Stimulated activated CD8-positive, alpha-beta memory T cell treated with anti-CD3 and anti-CD28 coated beads, Interleukin-7, amount 100 ng/mL, for 4 hours (primary cell): ENCODE measurements around the gene C7orf33.
"Not testable (repeated sequence)": the region's sequence is repeated elsewhere in the genome, so short reads cannot be mapped to it uniquely, and the experiment has no call there.

ENCODE experiments used
- DNase-seq, 2 donors: peaks; one replicate each; pipeline ENCODE4 v3.0.0-alpha.2; 2020; ENCODE audit warnings: low read depth in 2 of 2

Gene C7orf33

GRCh38 chr7:148590471-148590870, at the start of gene C7orf33:
TSS of gene C7orf33 (plus strand) at chr7:148590766. CDS start at chr7:148590926, 160 bp downstream.
- no peak for DNase-seq

- DNase-seq = no peak
Measured at GRCh38 chr7:148541891-148542504, 48.6 kb upstream of the C7orf33 start.

- DNase-seq = no peak
Measured at GRCh38 chr7:148543302-148543701, 47.3 kb upstream of the C7orf33 start.

GRCh38 chr7:148545172-148545571, 45.4 kb upstream of the C7orf33 start:
- DNase-seq = no peak

- DNase-seq = no peak
Measured at GRCh38 chr7:148545932-148546331, 44.6 kb upstream of the C7orf33 start.

- no peak for DNase-seq
Measured at GRCh38 chr7:148546857-148547256, 43.7 kb upstream of the C7orf33 start.

- no peak for DNase-seq
Measured at GRCh38 chr7:148547951-148548350, 42.6 kb upstream of the C7orf33 start.

GRCh38 chr7:148553979-148554378, 36.6 kb upstream of the C7orf33 start:
- DNase-seq = no peak

GRCh38 chr7:148556892-148557291, 33.7 kb upstream of the C7orf33 start:
- DNase-seq = no peak

- DNase-seq = no peak
Measured at GRCh38 chr7:148558914-148559313, 31.7 kb upstream of the C7orf33 start.

GRCh38 chr7:148561099-148561498, 29.5 kb upstream of the C7orf33 start:
- DNase-seq = no peak

- DNase-seq = no peak
Measured at GRCh38 chr7:148563583-148564274, 26.8 kb upstream of the C7orf33 start.

- DNase-seq = peak; percentile 4 to 19
Measured at GRCh38 chr7:148564275-148564951, 26.2 kb upstream of the C7orf33 start.

- DNase-seq = no peak
Measured at GRCh38 chr7:148566736-148567135, 23.8 kb upstream of the C7orf33 start.

GRCh38 chr7:148567524-148567923, 23.0 kb upstream of the C7orf33 start:
- no peak for DNase-seq

- DNase-seq = no peak
Measured at GRCh38 chr7:148570510-148570909, 20.1 kb upstream of the C7orf33 start.

GRCh38 chr7:148570973-148571372, 19.6 kb upstream of the C7orf33 start:
- DNase-seq = not testable (repeated sequence)

GRCh38 chr7:148571381-148571780, 19.2 kb upstream of the C7orf33 start:
- DNase-seq = no peak

GRCh38 chr7:148572067-148572522, 18.5 kb upstream of the C7orf33 start:
- DNase-seq = no peak

- DNase-seq = not testable (repeated sequence)
Measured at GRCh38 chr7:148573581-148573980, 17.0 kb upstream of the C7orf33 start.

GRCh38 chr7:148575640-148576411, 14.7 kb upstream of the C7orf33 start:
- peak; percentile 43 to 45 for DNase-seq

- DNase-seq = no peak
Measured at GRCh38 chr7:148579366-148579765, 11.2 kb upstream of the C7orf33 start.
